Endothelial cell of umbilical vein (primary cell): ENCODE measurements around the gene PM20D1.

Experiments
- EZH2 ChIP-seq: IDR thresholded peaks from 2 replicates; pipeline ENCODE4 v1.6.1; 2012; ENCODE audit warnings: borderline replicate concordance, low read depth, mild to moderate bottlenecking, moderate library complexity, low read length, inconsistent platforms; ENCODE audit not compliant: severe bottlenecking
- GATA2 ChIP-seq: IDR thresholded peaks from 2 replicates; pipeline ENCODE4 v1.7.0; 2011; ENCODE audit warnings: low read depth, mild to moderate bottlenecking, moderate library complexity, mixed read lengths, low read length; ENCODE audit not compliant: insufficient read length, insufficient read depth
- MYC ChIP-seq: IDR thresholded peaks from one replicate; pipeline ENCODE4 v1.6.1; 2011; ENCODE audit warnings: mild to moderate bottlenecking, low read depth, low read length
- POLR2A ChIP-seq: IDR thresholded peaks from 2 replicates; pipeline ENCODE4 v1.6.1; 2012; ENCODE audit warnings: low read depth, mild to moderate bottlenecking, control low read depth, low read length
- POLR2AphosphoS5 ChIP-seq: IDR thresholded peaks from 2 replicates; pipeline ENCODE4 v1.6.1; 2012; ENCODE audit warnings: low read depth, mild to moderate bottlenecking, control low read depth, low read length, moderate library complexity; ENCODE audit not compliant: insufficient read depth
- TF ChIP-seq, protein P1 (sequence below), 2 donors: IDR thresholded peaks; 1 replicate in 1 of 2; 2 replicates in 1 of 2; pipeline ENCODE4 v1.5.1; 2011; ENCODE audit warnings: low read length in 2 of 2, mild to moderate bottlenecking in 2 of 2, moderate library complexity in 2 of 2, control low read depth in 1 of 2, inconsistent platforms in 1 of 2, low read depth in 1 of 2; ENCODE audit not compliant: insufficient read depth in 1 of 2; ENCODE audit errors: extremely low read depth in 1 of 2
- TF ChIP-seq, protein P2 (sequence below): IDR thresholded peaks from 2 replicates; pipeline ENCODE4 v1.6.1; 2011; ENCODE audit not compliant: insufficient read depth, insufficient read length

DNA sequence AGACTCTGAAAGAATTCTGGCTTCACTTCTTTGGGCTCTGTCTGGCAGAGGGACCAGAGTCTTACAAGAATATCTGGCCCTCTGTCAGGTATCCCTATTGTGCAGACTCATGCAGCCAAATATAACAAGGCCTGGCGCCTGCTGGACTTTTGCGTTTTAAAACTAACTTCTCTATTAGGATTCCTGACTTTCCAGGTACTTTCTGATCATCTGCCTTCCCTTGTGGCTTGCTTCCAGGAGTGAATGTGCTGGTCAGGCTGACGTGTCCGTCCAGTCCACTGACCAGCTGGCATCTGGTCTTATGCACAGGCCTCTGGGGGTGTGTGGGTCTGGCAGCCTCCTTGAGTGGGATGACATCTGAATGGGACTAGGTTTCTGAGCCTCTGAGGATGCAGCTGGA is 66.0 kb downstream of the PM20D1 start:
- TF ChIP-seq, protein P1, sequence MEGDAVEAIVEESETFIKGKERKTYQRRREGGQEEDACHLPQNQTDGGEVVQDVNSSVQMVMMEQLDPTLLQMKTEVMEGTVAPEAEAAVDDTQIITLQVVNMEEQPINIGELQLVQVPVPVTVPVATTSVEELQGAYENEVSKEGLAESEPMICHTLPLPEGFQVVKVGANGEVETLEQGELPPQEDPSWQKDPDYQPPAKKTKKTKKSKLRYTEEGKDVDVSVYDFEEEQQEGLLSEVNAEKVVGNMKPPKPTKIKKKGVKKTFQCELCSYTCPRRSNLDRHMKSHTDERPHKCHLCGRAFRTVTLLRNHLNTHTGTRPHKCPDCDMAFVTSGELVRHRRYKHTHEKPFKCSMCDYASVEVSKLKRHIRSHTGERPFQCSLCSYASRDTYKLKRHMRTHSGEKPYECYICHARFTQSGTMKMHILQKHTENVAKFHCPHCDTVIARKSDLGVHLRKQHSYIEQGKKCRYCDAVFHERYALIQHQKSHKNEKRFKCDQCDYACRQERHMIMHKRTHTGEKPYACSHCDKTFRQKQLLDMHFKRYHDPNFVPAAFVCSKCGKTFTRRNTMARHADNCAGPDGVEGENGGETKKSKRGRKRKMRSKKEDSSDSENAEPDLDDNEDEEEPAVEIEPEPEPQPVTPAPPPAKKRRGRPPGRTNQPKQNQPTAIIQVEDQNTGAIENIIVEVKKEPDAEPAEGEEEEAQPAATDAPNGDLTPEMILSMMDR (IDR thresholded peaks at IDR 0.05; ENCODE audit: extremely low read depth in 1 of 2, insufficient read depth in 1 of 2, low read depth in 1 of 2, low read length in 2 of 2), result no peak
- TF ChIP-seq POLR2A (no peak), POLR2AphosphoS5 (no peak), GATA2 (no peak), MYC (no peak), EZH2 (no peak)
- TF ChIP-seq, protein P2, sequence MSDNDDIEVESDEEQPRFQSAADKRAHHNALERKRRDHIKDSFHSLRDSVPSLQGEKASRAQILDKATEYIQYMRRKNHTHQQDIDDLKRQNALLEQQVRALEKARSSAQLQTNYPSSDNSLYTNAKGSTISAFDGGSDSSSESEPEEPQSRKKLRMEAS, result no peak
